ENCODE results near the gene DRC1. TPM values are rescaled to one million over a fixed set of nuclear protein-coding genes. Genes with fewer than 3 reads are reported as not detected.

Gene DRC1
- total and polyA plus RNA-seq, 8 donors: 0.19 to 0.54 TPM; not detected in 6

GRCh38 chr2:26396734-26397298 lies 4.9 kb upstream of the DRC1 start:
- ATAC-seq (no peak), DNase-seq (no peak), FAIRE-seq (no peak)
- Histone ChIP-seq H3K4me1 (no peaks in the 10 kb centered on the region), H3K9me3 (no peaks in the 10 kb centered on the region), H3K27ac (no peak overlapping the region), H3K36me3 (no peaks in the 10 kb centered on the region), H3K27me3 (no peaks in the 10 kb centered on the region), H3K4me3 (no peak overlapping the region)
- 93 to 99% methylated on average over 5 of the region's 5 CpGs for WGBS, 2 donors
- intact Hi-C loops (cut with DNase I): no loop called here
- no peak for TF ChIP-seq CTCF (IDR thresholded peaks at IDR 0.05)

GRCh38 chr2:26399771-26400376 lies 1.8 kb upstream of the DRC1 start:
- ATAC-seq: no peak
- FAIRE-seq: no peak

GRCh38 chr2:26400723-26401122 lies 997 bp upstream of the DRC1 start:
- Histone ChIP-seq H3K27ac (no peak overlapping the region), H3K9me3 (no peaks in the 10 kb centered on the region), H3K36me3 (no peaks in the 10 kb centered on the region), H3K4me1 (no peaks in the 10 kb centered on the region), H3K27me3 (no peaks in the 10 kb centered on the region), H3K4me3 (no peak overlapping the region)
- 71 to 76% methylated on average over 5 of the region's 5 CpGs for WGBS, 2 donors
- no peak for FAIRE-seq
- intact Hi-C loops (cut with DNase I): no loop called here
- no peak for TF ChIP-seq CTCF (IDR thresholded peaks at IDR 0.05)
- ATAC-seq: no peak
- no peak for DNase-seq

More at GRCh38 chr2:26399771-26400376, 1.8 kb upstream of the DRC1 start:
- TF ChIP-seq CTCF (IDR thresholded peaks at IDR 0.05): no peak
- 44 to 51% methylated on average over 4 of the region's 4 CpGs for WGBS, 2 donors
- H3K4me3 ChIP-seq: no peak overlapping the region
- no peaks in the 10 kb centered on the region for H3K9me3 ChIP-seq
- no peak for DNase-seq
- no peaks in the 10 kb centered on the region for H3K4me1 ChIP-seq
- no peaks in the 10 kb centered on the region for H3K27me3 ChIP-seq
- no peak overlapping the region for H3K27ac ChIP-seq
- intact Hi-C loops (cut with DNase I): no loop called here
- H3K36me3 ChIP-seq: no peaks in the 10 kb centered on the region

- TF ChIP-seq CTCF (IDR thresholded peaks at IDR 0.05): no peak
- ATAC-seq: no peak
- Histone ChIP-seq H3K9me3 (no peaks in the 10 kb centered on the region), H3K4me1 (no peaks in the 10 kb centered on the region), H3K36me3 (no peaks in the 10 kb centered on the region), H3K4me3 (no peak overlapping the region), H3K27ac (no peak overlapping the region), H3K27me3 (no peaks in the 10 kb centered on the region)
- WGBS, 2 donors: 51 to 65% methylated on average over 9 of the region's 9 CpGs
- intact Hi-C loops (cut with DNase I): no loop called here
- DNase-seq: no peak
- FAIRE-seq: no peak
Observed at GRCh38 chr2:26407526-26407925, 5.8 kb downstream of the DRC1 start.

- Histone ChIP-seq H3K4me3 (no peak overlapping the region), H3K9me3 (no peaks in the 10 kb centered on the region), H3K27me3 (no peaks in the 10 kb centered on the region), H3K36me3 (no peaks in the 10 kb centered on the region), H3K27ac (no peak overlapping the region), H3K4me1 (no peaks in the 10 kb centered on the region)
- no peak for DNase-seq
- FAIRE-seq: no peak
- no peak for ATAC-seq
- TF ChIP-seq CTCF (IDR thresholded peaks at IDR 0.05): no peak
- intact Hi-C loops (cut with DNase I): no loop called here
- WGBS, 2 donors: 86 to 89% methylated on average over 1 of the region's 1 CpG
Observed at GRCh38 chr2:26409785-26410184, 8.1 kb downstream of the DRC1 start.

Data from pancreas (tissue), 10 donors.